Measurements from ENCODE around the gene ALDH3B1.

GRCh38 chr11:68040957-68041591 is 30.9 kb downstream of the ALDH3B1 start:
- TF ChIP-seq, protein P1, sequence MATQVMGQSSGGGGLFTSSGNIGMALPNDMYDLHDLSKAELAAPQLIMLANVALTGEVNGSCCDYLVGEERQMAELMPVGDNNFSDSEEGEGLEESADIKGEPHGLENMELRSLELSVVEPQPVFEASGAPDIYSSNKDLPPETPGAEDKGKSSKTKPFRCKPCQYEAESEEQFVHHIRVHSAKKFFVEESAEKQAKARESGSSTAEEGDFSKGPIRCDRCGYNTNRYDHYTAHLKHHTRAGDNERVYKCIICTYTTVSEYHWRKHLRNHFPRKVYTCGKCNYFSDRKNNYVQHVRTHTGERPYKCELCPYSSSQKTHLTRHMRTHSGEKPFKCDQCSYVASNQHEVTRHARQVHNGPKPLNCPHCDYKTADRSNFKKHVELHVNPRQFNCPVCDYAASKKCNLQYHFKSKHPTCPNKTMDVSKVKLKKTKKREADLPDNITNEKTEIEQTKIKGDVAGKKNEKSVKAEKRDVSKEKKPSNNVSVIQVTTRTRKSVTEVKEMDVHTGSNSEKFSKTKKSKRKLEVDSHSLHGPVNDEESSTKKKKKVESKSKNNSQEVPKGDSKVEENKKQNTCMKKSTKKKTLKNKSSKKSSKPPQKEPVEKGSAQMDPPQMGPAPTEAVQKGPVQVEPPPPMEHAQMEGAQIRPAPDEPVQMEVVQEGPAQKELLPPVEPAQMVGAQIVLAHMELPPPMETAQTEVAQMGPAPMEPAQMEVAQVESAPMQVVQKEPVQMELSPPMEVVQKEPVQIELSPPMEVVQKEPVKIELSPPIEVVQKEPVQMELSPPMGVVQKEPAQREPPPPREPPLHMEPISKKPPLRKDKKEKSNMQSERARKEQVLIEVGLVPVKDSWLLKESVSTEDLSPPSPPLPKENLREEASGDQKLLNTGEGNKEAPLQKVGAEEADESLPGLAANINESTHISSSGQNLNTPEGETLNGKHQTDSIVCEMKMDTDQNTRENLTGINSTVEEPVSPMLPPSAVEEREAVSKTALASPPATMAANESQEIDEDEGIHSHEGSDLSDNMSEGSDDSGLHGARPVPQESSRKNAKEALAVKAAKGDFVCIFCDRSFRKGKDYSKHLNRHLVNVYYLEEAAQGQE (IDR thresholded peaks at IDR 0.05) = no peak
- no peak for TF ChIP-seq RXRA (IDR thresholded peaks at IDR 0.05)
- no peak for TF ChIP-seq RAD21 (IDR thresholded peaks at IDR 0.05)
- TF ChIP-seq, protein P2, sequence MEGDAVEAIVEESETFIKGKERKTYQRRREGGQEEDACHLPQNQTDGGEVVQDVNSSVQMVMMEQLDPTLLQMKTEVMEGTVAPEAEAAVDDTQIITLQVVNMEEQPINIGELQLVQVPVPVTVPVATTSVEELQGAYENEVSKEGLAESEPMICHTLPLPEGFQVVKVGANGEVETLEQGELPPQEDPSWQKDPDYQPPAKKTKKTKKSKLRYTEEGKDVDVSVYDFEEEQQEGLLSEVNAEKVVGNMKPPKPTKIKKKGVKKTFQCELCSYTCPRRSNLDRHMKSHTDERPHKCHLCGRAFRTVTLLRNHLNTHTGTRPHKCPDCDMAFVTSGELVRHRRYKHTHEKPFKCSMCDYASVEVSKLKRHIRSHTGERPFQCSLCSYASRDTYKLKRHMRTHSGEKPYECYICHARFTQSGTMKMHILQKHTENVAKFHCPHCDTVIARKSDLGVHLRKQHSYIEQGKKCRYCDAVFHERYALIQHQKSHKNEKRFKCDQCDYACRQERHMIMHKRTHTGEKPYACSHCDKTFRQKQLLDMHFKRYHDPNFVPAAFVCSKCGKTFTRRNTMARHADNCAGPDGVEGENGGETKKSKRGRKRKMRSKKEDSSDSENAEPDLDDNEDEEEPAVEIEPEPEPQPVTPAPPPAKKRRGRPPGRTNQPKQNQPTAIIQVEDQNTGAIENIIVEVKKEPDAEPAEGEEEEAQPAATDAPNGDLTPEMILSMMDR (IDR thresholded peaks at IDR 0.05; ENCODE audit: low read depth, low read length, missing input control) = no peak
- no peak for TF ChIP-seq SP1 (IDR thresholded peaks at IDR 0.05)
- TF ChIP-seq GABPA (IDR thresholded peaks at IDR 0.05 in 1 of 2, conservative IDR thresholded peaks at IDR 0.05 in 1 of 2) = no peak
- no peak for TF ChIP-seq YY1 (IDR thresholded peaks at IDR 0.05)
- TF ChIP-seq JUND (IDR thresholded peaks at IDR 0.05) = no peak
- no peak for TF ChIP-seq ZBTB33 (IDR thresholded peaks at IDR 0.05)
- TF ChIP-seq, protein P3, sequence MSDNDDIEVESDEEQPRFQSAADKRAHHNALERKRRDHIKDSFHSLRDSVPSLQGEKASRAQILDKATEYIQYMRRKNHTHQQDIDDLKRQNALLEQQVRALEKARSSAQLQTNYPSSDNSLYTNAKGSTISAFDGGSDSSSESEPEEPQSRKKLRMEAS (IDR thresholded peaks at IDR 0.05) = no peak
- TF ChIP-seq HNF4G (IDR thresholded peaks at IDR 0.05) = no peak
- TF ChIP-seq EGR1 (IDR thresholded peaks at IDR 0.05; ENCODE audit: low read depth in 2 of 2) = no peak
- TF ChIP-seq TAF1 (conservative IDR thresholded peaks at IDR 0.05) = no peak
